CD4-positive, alpha-beta memory T cell (primary cell): Measurements from ENCODE around the gene RBBP4. TPM values are rescaled to one million over a fixed set of nuclear protein-coding genes. Genes with fewer than 3 reads are reported as not detected.
A peak's percentile ranks its signal among the peaks of the same experiment; 100 is the strongest.

Experiments
- CTCF ChIA-PET: fragments of 350-600 bp; sonication (Branson Sonifier 250); formaldehyde crosslinking; loops from one replicate; lab custom pipeline; 2021; ENCODE audit warnings: inconsistent platforms; ENCODE audit not compliant: partially characterized antibody; lab: Charles Lee
- POLR2A ChIA-PET: fragments of 350-600 bp; sonication (Branson Sonifier 250); formaldehyde crosslinking; loops from one replicate; lab custom pipeline; 2021; ENCODE audit not compliant: partially characterized antibody; lab: Charles Lee
- DNase-seq, 5 donors: peaks; one replicate each; pipeline versions ENCODE4 v3.0.0 to v3.0.0-alpha.2; 2020 to 2022; ENCODE audit warnings: mixed read lengths in 1 of 5
- H3K27ac ChIP-seq: one replicate; pipeline ENCODE4 v1.7.0; 2013; ENCODE audit warnings: low read depth, low read length
- H3K27me3 ChIP-seq: 2 replicates; pipeline ENCODE4 v1.7.0; 2013; ENCODE audit warnings: mild to moderate bottlenecking, low read length, moderate library complexity; ENCODE audit not compliant: insufficient read depth
- H3K36me3 ChIP-seq: 2 replicates; pipeline ENCODE4 v1.7.0; 2013; ENCODE audit warnings: mild to moderate bottlenecking, low read length, moderate library complexity; ENCODE audit not compliant: insufficient read depth
- H3K4me1 ChIP-seq: 2 replicates; pipeline ENCODE4 v1.7.0; 2013; ENCODE audit warnings: mild to moderate bottlenecking, low read length, moderate library complexity; ENCODE audit not compliant: insufficient read depth
- H3K4me3 ChIP-seq, 2 donors: one replicate each; pipeline ENCODE4 v1.7.0; 2013; ENCODE audit warnings: low read length in 2 of 2, mild to moderate bottlenecking in 1 of 2
- H3K9me3 ChIP-seq, 2 donors: one replicate each; pipeline ENCODE4 v1.7.0; 2013; ENCODE audit warnings: low read length in 2 of 2, control low read depth in 1 of 2; ENCODE audit not compliant: control insufficient read depth in 1 of 2
- H3K27ac Mint-ChIP-seq, 7 donors: one replicate each; pipeline ENCODE4 v1.8.0; 2020 to 2021; ENCODE audit warnings: mixed read lengths in 7 of 7, mild to moderate bottlenecking in 6 of 7, inconsistent platforms in 3 of 7, moderate library complexity in 3 of 7
- H3K27me3 Mint-ChIP-seq, 2 donors: one replicate each; pipeline ENCODE4 v1.8.0; 2020 to 2021; ENCODE audit warnings: mixed read lengths in 2 of 2
- H3K36me3 Mint-ChIP-seq, 2 donors: one replicate each; pipeline ENCODE4 v1.8.0; 2020 to 2021; ENCODE audit warnings: mixed read lengths in 2 of 2, inconsistent platforms in 1 of 2, mild to moderate bottlenecking in 1 of 2
- H3K4me1 Mint-ChIP-seq, 4 donors: one replicate each; pipeline ENCODE4 v1.8.0; 2020 to 2021; ENCODE audit warnings: mixed read lengths in 4 of 4, mild to moderate bottlenecking in 1 of 4
- H3K4me3 Mint-ChIP-seq, 8 donors: one replicate each; pipeline ENCODE4 v1.8.0; 2020 to 2021; ENCODE audit warnings: mixed read lengths in 8 of 8, mild to moderate bottlenecking in 7 of 8, moderate library complexity in 6 of 8, inconsistent platforms in 3 of 8
- H3K9me3 Mint-ChIP-seq, 8 donors: one replicate each; pipeline ENCODE4 v1.8.0; 2020 to 2021; ENCODE audit warnings: mixed read lengths in 8 of 8, mild to moderate bottlenecking in 5 of 8, inconsistent platforms in 3 of 8, moderate library complexity in 1 of 8
- intact Hi-C: fragments of 100-400 bp; cut with micrococcal nuclease; formaldehyde crosslinking; loops from one replicate; pipeline ENCODE4 v1.15.1; 2023
- polyA plus RNA-seq, 2 donors: library from polyadenylated mRNA; unstranded; fragments of 300-500 nt; fragmentation: Illumina TruSeq; gene quantifications; one replicate each; pipeline ENCODE4 v1.2.3, GENCODE V29; 2021
- total RNA-seq, 2 experiments: library from RNA; stranded (reverse); gene quantifications; one replicate each; pipeline ENCODE4 v1.2.3, GENCODE V29; 2021

Gene RBBP4
- total and polyA plus RNA-seq, 4 experiments from 2014 or later: 185 to 374 (median 216) TPM

- no peaks in the 10 kb centered on the region for H3K4me1 ChIP-seq
- peak overlapping the region in 2 of 7 donors; percentile 17 to 51 for H3K27ac Mint-ChIP-seq
- H3K27me3 Mint-ChIP-seq: no peaks in the 10 kb centered on the region
- ChIA-PET POLR2A (no interaction called here), CTCF (no interaction called here)
- DNase-seq: no peak
- peaks cover 57% of the 10 kb centered on the region for H3K36me3 ChIP-seq
- H3K27ac ChIP-seq: no peak overlapping the region
- peaks cover 0 to 2% (median 0%) of the 10 kb centered on the region in 4 donors for H3K4me1 Mint-ChIP-seq
- no peaks in the 10 kb centered on the region for H3K9me3 ChIP-seq
- H3K27me3 ChIP-seq: no peaks in the 10 kb centered on the region
- peaks cover 44 to 71% of the 10 kb centered on the region in 2 donors for H3K36me3 Mint-ChIP-seq
- no peak overlapping the region for H3K4me3 ChIP-seq
- intact Hi-C loops: no loop called here
- peaks cover 0 to 1% (median 0%) of the 10 kb centered on the region in 8 donors for H3K9me3 Mint-ChIP-seq
- no peak overlapping the region for H3K4me3 Mint-ChIP-seq
Measured at GRCh38 chr1:32681509-32681908, 30.5 kb downstream of the RBBP4 start.

- peaks cover 54% of the 10 kb centered on the region for H3K36me3 ChIP-seq
- peak overlapping the region in 1 of 7 donors; percentile 51 for H3K27ac Mint-ChIP-seq
Measured at GRCh38 chr1:32681999-32682398, 31.0 kb downstream of the RBBP4 start.

GRCh38 chr1:32683397-32683796, 32.4 kb downstream of the RBBP4 start:
- Mint-ChIP-seq H3K4me3 (no peak overlapping the region), H3K27ac (peak overlapping the region in 1 of 7 donors; percentile 23), H3K27me3 (no peaks in the 10 kb centered on the region), H3K4me1 (peaks cover 0 to 2% (median 0%) of the 10 kb centered on the region in 4 donors), H3K9me3 (peaks cover 0 to 1% (median 0%) of the 10 kb centered on the region in 8 donors), H3K36me3 (peaks cover 38 to 59% of the 10 kb centered on the region in 2 donors)
- H3K4me1 ChIP-seq: no peaks in the 10 kb centered on the region
- peaks cover 44% of the 10 kb centered on the region for H3K36me3 ChIP-seq
- no peaks in the 10 kb centered on the region for H3K27me3 ChIP-seq
- DNase-seq: no peak
- CTCF ChIA-PET: no interaction called here
- POLR2A ChIA-PET: no interaction called here
- intact Hi-C loops: no loop called here
- H3K27ac ChIP-seq: no peak overlapping the region
- H3K4me3 ChIP-seq: no peak overlapping the region
- no peaks in the 10 kb centered on the region for H3K9me3 ChIP-seq

More at GRCh38 chr1:32681999-32682398, 31.0 kb downstream of the RBBP4 start:
- peaks cover 0 to 2% (median 0%) of the 10 kb centered on the region in 4 donors for H3K4me1 Mint-ChIP-seq
- Histone ChIP-seq H3K4me1 (no peaks in the 10 kb centered on the region), H3K27ac (no peak overlapping the region), H3K9me3 (no peaks in the 10 kb centered on the region), H3K27me3 (no peaks in the 10 kb centered on the region), H3K4me3 (no peak overlapping the region)
- intact Hi-C loops: no loop called here
- peaks cover 0 to 1% (median 0%) of the 10 kb centered on the region in 8 donors for H3K9me3 Mint-ChIP-seq
- ChIA-PET POLR2A (no interaction called here), CTCF (no interaction called here)
- no peaks in the 10 kb centered on the region for H3K27me3 Mint-ChIP-seq
- no peak for DNase-seq
- H3K36me3 Mint-ChIP-seq: peaks cover 45 to 67% of the 10 kb centered on the region in 2 donors
- no peak overlapping the region for H3K4me3 Mint-ChIP-seq

- peaks cover 0 to 2% (median 0%) of the 10 kb centered on the region in 4 donors for H3K4me1 Mint-ChIP-seq
- H3K4me3 Mint-ChIP-seq: no peak overlapping the region
- no peak for DNase-seq
- H3K27me3 Mint-ChIP-seq: no peaks in the 10 kb centered on the region
- Histone ChIP-seq H3K36me3 (peaks cover 40% of the 10 kb centered on the region), H3K4me3 (no peak overlapping the region), H3K4me1 (no peaks in the 10 kb centered on the region), H3K27me3 (no peaks in the 10 kb centered on the region), H3K27ac (no peak overlapping the region), H3K9me3 (no peaks in the 10 kb centered on the region)
- POLR2A ChIA-PET: interaction anchor here (0.7 kb wide), 1 partner anchor 201 kb away, joined by 3 read pairs; no protein-coding TSS in a partner anchor
- H3K9me3 Mint-ChIP-seq: peaks cover 0 to 1% (median 0%) of the 10 kb centered on the region in 8 donors
- intact Hi-C loops: no loop called here
- peak overlapping the region in 3 of 7 donors; percentile 4 to 64 (median 31) for H3K27ac Mint-ChIP-seq
- H3K36me3 Mint-ChIP-seq: peaks cover 37 to 56% of the 10 kb centered on the region in 2 donors
- CTCF ChIA-PET: no interaction called here
Measured at GRCh38 chr1:32684167-32684811, 33.3 kb downstream of the RBBP4 start.

- Histone ChIP-seq H3K4me1 (no peaks in the 10 kb centered on the region), H3K27me3 (no peaks in the 10 kb centered on the region), H3K9me3 (no peaks in the 10 kb centered on the region), H3K27ac (no peak overlapping the region), H3K36me3 (peaks cover 35% of the 10 kb centered on the region), H3K4me3 (no peak overlapping the region)
- H3K27me3 Mint-ChIP-seq: no peaks in the 10 kb centered on the region
- intact Hi-C loops: no loop called here
- ChIA-PET CTCF (no interaction called here), POLR2A (no interaction called here)
- H3K4me1 Mint-ChIP-seq: peaks cover 0 to 2% (median 0%) of the 10 kb centered on the region in 4 donors
- H3K27ac Mint-ChIP-seq: peak overlapping the region in 1 of 7 donors; percentile 71
- DNase-seq: no peak
- no peak overlapping the region for H3K4me3 Mint-ChIP-seq
- peaks cover 29 to 46% of the 10 kb centered on the region in 2 donors for H3K36me3 Mint-ChIP-seq
- H3K9me3 Mint-ChIP-seq: peaks cover 0 to 1% (median 0%) of the 10 kb centered on the region in 8 donors
Measured at GRCh38 chr1:32685498-32685897, 34.5 kb downstream of the RBBP4 start.

- POLR2A ChIA-PET: no interaction called here
- Histone ChIP-seq H3K4me3 (no peak overlapping the region), H3K36me3 (peaks cover 26% of the 10 kb centered on the region), H3K27me3 (no peaks in the 10 kb centered on the region), H3K9me3 (no peaks in the 10 kb centered on the region), H3K27ac (no peak overlapping the region), H3K4me1 (no peaks in the 10 kb centered on the region)
- no peak for DNase-seq
- Mint-ChIP-seq H3K27ac (no peak overlapping the region), H3K4me3 (no peak overlapping the region), H3K27me3 (no peaks in the 10 kb centered on the region), H3K9me3 (peaks cover 0 to 1% (median 0%) of the 10 kb centered on the region in 8 donors), H3K4me1 (no peaks in the 10 kb centered on the region), H3K36me3 (peaks cover 20 to 37% of the 10 kb centered on the region in 2 donors)
- intact Hi-C loops: no loop called here
- CTCF ChIA-PET: no interaction called here
Measured at GRCh38 chr1:32686387-32686786, 35.4 kb downstream of the RBBP4 start.

- Histone ChIP-seq H3K9me3 (no peaks in the 10 kb centered on the region), H3K27ac (no peak overlapping the region), H3K36me3 (no peaks in the 10 kb centered on the region), H3K4me3 (no peak overlapping the region), H3K4me1 (no peaks in the 10 kb centered on the region), H3K27me3 (no peaks in the 10 kb centered on the region)
- ChIA-PET POLR2A (no interaction called here), CTCF (interaction anchor here (1.3 kb wide), 1 partner anchor 80 kb away, joined by 3 read pairs; no protein-coding TSS in a partner anchor)
- Mint-ChIP-seq H3K4me1 (peaks cover 2 to 10% (median 3%) of the 10 kb centered on the region in 4 donors), H3K4me3 (no peak overlapping the region), H3K9me3 (no peaks in the 10 kb centered on the region), H3K27me3 (no peaks in the 10 kb centered on the region), H3K27ac (no peak overlapping the region), H3K36me3 (no peaks in the 10 kb centered on the region)
- intact Hi-C loops: no loop called here
- no peak for DNase-seq
Measured at GRCh38 chr1:32693455-32694174, 42.6 kb downstream of the RBBP4 start.
